ENCODE results near the gene ABCG8. TPM values are rescaled to one million over a fixed set of nuclear protein-coding genes. Genes with fewer than 3 reads are reported as not detected.
A peak's percentile ranks its signal among the peaks of the same experiment; 100 is the strongest.

The ABCG8 gene
- total and polyA plus RNA-seq, 4 donors = 1.9 TPM; not detected in 3

- intact Hi-C loops (cut with DNase I) = no loop called here
- WGBS, 2 donors = 73 to 77% methylated on average over 1 of the region's 1 CpG
Measured at GRCh38 chr2:43803113-43803512, 35.7 kb upstream of the ABCG8 start.

DNA sequence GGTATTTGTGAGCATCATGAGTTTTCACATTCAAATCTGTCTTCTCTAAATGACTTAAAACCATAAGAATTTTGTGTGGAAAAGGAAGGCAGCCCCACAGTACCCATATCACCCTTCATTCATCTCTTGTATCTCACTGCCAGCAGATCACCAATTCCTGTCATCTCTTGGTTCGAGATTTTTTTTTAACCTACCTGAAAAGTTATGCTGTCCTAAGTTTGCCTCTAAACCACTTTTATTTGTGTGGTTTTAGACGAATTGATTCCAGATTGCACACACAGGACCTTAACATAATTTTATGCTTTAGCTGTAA lies 32.1 kb upstream of the ABCG8 start:
- no peak overlapping the region for H3K4me3 ChIP-seq (ENCODE audit: low read length in 2 of 2)
- DNase-seq (no peak), ATAC-seq (ENCODE audit: low FRiP score) (no peak)
- intact Hi-C loops (cut with DNase I) = no loop called here
- H3K27me3 ChIP-seq (ENCODE audit: control insufficient read depth in 1 of 2, insufficient read depth in 2 of 2, low read length in 1 of 2) = no peaks in the 10 kb centered on the region
- H3K4me1 ChIP-seq (ENCODE audit: control insufficient read depth in 1 of 2, insufficient read depth in 2 of 2, low read length in 2 of 2) = no peaks in the 10 kb centered on the region
- 91 to 93% methylated on average over 2 of the region's 2 CpGs for WGBS, 2 donors
- no peak overlapping the region for H3K27ac ChIP-seq (ENCODE audit: low read depth in 1 of 2, low read length in 2 of 2)
- H3K9me3 ChIP-seq (ENCODE audit: control insufficient read depth, low read length) = no peaks in the 10 kb centered on the region
- peaks cover 2 to 10% of the 10 kb centered on the region in 2 donors for H3K36me3 ChIP-seq (ENCODE audit: control insufficient read depth in 1 of 2, insufficient read depth in 2 of 2, low read length in 1 of 2)

More at GRCh38 chr2:43803113-43803512, 35.7 kb upstream of the ABCG8 start:
- Histone ChIP-seq H3K27ac (ENCODE audit: low read depth in 1 of 2, low read length in 2 of 2) (no peak overlapping the region), H3K27me3 (ENCODE audit: control insufficient read depth in 1 of 2, insufficient read depth in 2 of 2, low read length in 1 of 2) (no peaks in the 10 kb centered on the region), H3K9me3 (ENCODE audit: control insufficient read depth, low read length) (no peaks in the 10 kb centered on the region), H3K4me3 (ENCODE audit: low read length in 2 of 2) (no peak overlapping the region), H3K36me3 (ENCODE audit: control insufficient read depth in 1 of 2, insufficient read depth in 2 of 2, low read length in 1 of 2) (peaks cover 0 to 3% of the 10 kb centered on the region in 2 donors), H3K4me1 (ENCODE audit: control insufficient read depth in 1 of 2, insufficient read depth in 2 of 2, low read length in 2 of 2) (no peaks in the 10 kb centered on the region)
- DNase-seq (no peak), ATAC-seq (ENCODE audit: low FRiP score) (no peak)

GRCh38 chr2:43810452-43810851 lies 28.3 kb upstream of the ABCG8 start:
- 34 to 35% methylated on average over 2 of the region's 2 CpGs for WGBS, 2 donors
- H3K4me1 ChIP-seq (ENCODE audit: control insufficient read depth in 1 of 2, insufficient read depth in 2 of 2, low read length in 2 of 2) = no peaks in the 10 kb centered on the region
- intact Hi-C loops (cut with DNase I) = no loop called here
- ATAC-seq (ENCODE audit: low FRiP score) = no peak
- no peaks in the 10 kb centered on the region for H3K27me3 ChIP-seq (ENCODE audit: control insufficient read depth in 1 of 2, insufficient read depth in 2 of 2, low read length in 1 of 2)
- DNase-seq = no peak
- H3K9me3 ChIP-seq (ENCODE audit: control insufficient read depth, low read length) = no peaks in the 10 kb centered on the region
- no peak overlapping the region for H3K27ac ChIP-seq (ENCODE audit: low read depth in 1 of 2, low read length in 2 of 2)
- no peak overlapping the region for H3K4me3 ChIP-seq (ENCODE audit: low read length in 2 of 2)
- H3K36me3 ChIP-seq (ENCODE audit: control insufficient read depth in 1 of 2, insufficient read depth in 2 of 2, low read length in 1 of 2) = peaks cover 2 to 7% of the 10 kb centered on the region in 2 donors

- no peak for ATAC-seq (ENCODE audit: low FRiP score)
- Histone ChIP-seq H3K4me1 (ENCODE audit: control insufficient read depth in 1 of 2, insufficient read depth in 2 of 2, low read length in 2 of 2) (no peaks in the 10 kb centered on the region), H3K27me3 (ENCODE audit: control insufficient read depth in 1 of 2, insufficient read depth in 2 of 2, low read length in 1 of 2) (no peaks in the 10 kb centered on the region), H3K4me3 (ENCODE audit: low read length in 2 of 2) (no peak overlapping the region), H3K36me3 (ENCODE audit: control insufficient read depth in 1 of 2, insufficient read depth in 2 of 2, low read length in 1 of 2) (peaks cover 2 to 7% of the 10 kb centered on the region in 2 donors), H3K27ac (ENCODE audit: low read depth in 1 of 2, low read length in 2 of 2) (no peak overlapping the region), H3K9me3 (ENCODE audit: control insufficient read depth, low read length) (no peaks in the 10 kb centered on the region)
- DNase-seq = no peak
- 38 to 40% methylated on average over 1 of the region's 1 CpG for WGBS, 2 donors
- intact Hi-C loops (cut with DNase I) = no loop called here
Measured at GRCh38 chr2:43810888-43811287, 27.9 kb upstream of the ABCG8 start.

DNA sequence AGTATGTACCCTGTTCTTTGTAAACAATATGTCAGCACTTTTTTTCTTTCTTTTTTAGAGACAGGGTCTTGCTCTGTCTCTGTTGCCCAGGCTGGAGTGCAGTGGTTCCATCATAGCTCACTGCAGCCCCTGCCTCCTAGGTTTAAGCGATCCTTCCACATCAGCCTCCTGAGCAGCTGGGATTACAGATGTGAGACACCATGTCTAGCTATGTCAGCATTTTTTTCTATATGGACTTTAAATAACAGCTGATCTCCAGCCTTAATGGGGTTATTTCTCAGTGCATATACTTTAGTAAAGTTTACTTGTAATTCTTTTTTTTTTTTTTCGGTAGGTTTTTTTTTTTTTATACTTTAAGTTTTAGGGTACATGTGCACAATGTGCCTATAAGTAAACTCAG lies 26.8 kb upstream of the ABCG8 start:
- no peaks in the 10 kb centered on the region for H3K4me1 ChIP-seq (ENCODE audit: control insufficient read depth in 1 of 2, insufficient read depth in 2 of 2, low read length in 2 of 2)
- DNase-seq (no peak), ATAC-seq (ENCODE audit: low FRiP score) (no peak)
- no peaks in the 10 kb centered on the region for H3K27me3 ChIP-seq (ENCODE audit: control insufficient read depth in 1 of 2, insufficient read depth in 2 of 2, low read length in 1 of 2)
- 79 to 81% methylated on average over 2 of the region's 2 CpGs for WGBS, 2 donors
- H3K27ac ChIP-seq (ENCODE audit: low read depth in 1 of 2, low read length in 2 of 2) = no peak overlapping the region
- intact Hi-C loops (cut with DNase I) = no loop called here
- H3K9me3 ChIP-seq (ENCODE audit: control insufficient read depth, low read length) = no peaks in the 10 kb centered on the region
- H3K36me3 ChIP-seq (ENCODE audit: control insufficient read depth in 1 of 2, insufficient read depth in 2 of 2, low read length in 1 of 2) = peaks cover 2 to 7% of the 10 kb centered on the region in 2 donors
- H3K4me3 ChIP-seq (ENCODE audit: low read length in 2 of 2) = no peak overlapping the region

DNA sequence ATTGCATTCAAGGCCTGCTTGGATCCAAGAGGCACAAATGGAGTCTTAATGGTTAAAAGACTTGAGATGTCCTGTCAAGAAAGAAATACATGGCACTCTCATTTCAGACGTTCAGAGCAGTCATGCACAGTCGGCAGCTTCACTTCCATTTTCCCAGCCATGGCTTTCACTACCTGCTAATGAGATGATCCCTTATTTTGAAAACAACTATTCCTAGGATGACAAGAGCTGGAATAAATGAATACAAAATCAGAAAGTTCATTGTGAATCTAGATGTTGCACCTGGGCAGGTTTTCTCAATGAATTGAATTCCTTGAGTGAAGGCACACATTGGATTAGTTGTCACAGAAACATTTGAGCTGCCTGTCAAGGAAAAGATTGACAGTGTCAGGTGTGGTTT lies 25.8 kb upstream of the ABCG8 start:
- 6 to 10% methylated on average over 2 of the region's 2 CpGs for WGBS, 2 donors
- Histone ChIP-seq H3K36me3 (ENCODE audit: control insufficient read depth in 1 of 2, insufficient read depth in 2 of 2, low read length in 1 of 2) (peaks cover 2 to 7% of the 10 kb centered on the region in 2 donors), H3K27me3 (ENCODE audit: control insufficient read depth in 1 of 2, insufficient read depth in 2 of 2, low read length in 1 of 2) (no peaks in the 10 kb centered on the region), H3K27ac (ENCODE audit: low read depth in 1 of 2, low read length in 2 of 2) (no peak overlapping the region), H3K4me3 (ENCODE audit: low read length in 2 of 2) (no peak overlapping the region), H3K4me1 (ENCODE audit: control insufficient read depth in 1 of 2, insufficient read depth in 2 of 2, low read length in 2 of 2) (no peaks in the 10 kb centered on the region), H3K9me3 (ENCODE audit: control insufficient read depth, low read length) (no peaks in the 10 kb centered on the region)
- ATAC-seq (ENCODE audit: low FRiP score) = no peak
- intact Hi-C loops (cut with DNase I) = no loop called here
- no peak for DNase-seq

DNA sequence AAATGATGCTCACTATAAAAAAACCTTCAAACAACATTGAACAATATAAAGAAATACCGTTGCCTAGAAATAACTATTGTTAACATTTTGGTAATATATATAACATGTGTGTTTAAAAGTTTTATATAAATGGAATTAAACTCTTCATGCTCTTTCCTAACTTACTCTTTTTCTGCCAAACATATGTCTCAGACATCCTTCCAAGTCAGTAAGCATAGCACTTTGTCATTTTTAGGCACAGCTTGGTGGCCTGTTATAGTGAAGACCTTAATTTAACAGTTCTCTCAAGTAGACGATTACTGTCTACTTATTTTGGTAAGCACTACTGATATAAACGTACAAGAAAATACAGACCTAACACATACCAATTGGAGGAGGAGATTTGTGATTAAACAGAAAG lies 24.1 kb upstream of the ABCG8 start:
- no peaks in the 10 kb centered on the region for H3K4me1 ChIP-seq (ENCODE audit: control insufficient read depth in 1 of 2, insufficient read depth in 2 of 2, low read length in 2 of 2)
- H3K4me3 ChIP-seq (ENCODE audit: low read length in 2 of 2) = no peak overlapping the region
- WGBS, 2 donors = 69 to 75% methylated on average over 3 of the region's 3 CpGs
- no peaks in the 10 kb centered on the region for H3K9me3 ChIP-seq (ENCODE audit: control insufficient read depth, low read length)
- H3K27me3 ChIP-seq (ENCODE audit: control insufficient read depth in 1 of 2, insufficient read depth in 2 of 2, low read length in 1 of 2) = no peaks in the 10 kb centered on the region
- H3K27ac ChIP-seq (ENCODE audit: low read depth in 1 of 2, low read length in 2 of 2) = no peak overlapping the region
- ATAC-seq (ENCODE audit: low FRiP score) = no peak
- no peak for DNase-seq
- H3K36me3 ChIP-seq (ENCODE audit: control insufficient read depth in 1 of 2, insufficient read depth in 2 of 2, low read length in 1 of 2) = no peaks in the 10 kb centered on the region
- intact Hi-C loops (cut with DNase I) = no loop called here

GRCh38 chr2:43818761-43819160 lies 20.0 kb upstream of the ABCG8 start:
- Histone ChIP-seq H3K36me3 (ENCODE audit: control insufficient read depth in 1 of 2, insufficient read depth in 2 of 2, low read length in 1 of 2) (no peaks in the 10 kb centered on the region), H3K9me3 (ENCODE audit: control insufficient read depth, low read length) (no peaks in the 10 kb centered on the region), H3K4me3 (ENCODE audit: low read length in 2 of 2) (no peak overlapping the region), H3K27me3 (ENCODE audit: control insufficient read depth in 1 of 2, insufficient read depth in 2 of 2, low read length in 1 of 2) (peaks cover 0 to 2% of the 10 kb centered on the region in 2 donors), H3K4me1 (ENCODE audit: control insufficient read depth in 1 of 2, insufficient read depth in 2 of 2, low read length in 2 of 2) (no peaks in the 10 kb centered on the region), H3K27ac (ENCODE audit: low read depth in 1 of 2, low read length in 2 of 2) (no peak overlapping the region)
- ATAC-seq (ENCODE audit: low FRiP score) (no peak), DNase-seq (peak in 1 of 2 donors; percentile 77)
- intact Hi-C loops (cut with DNase I) = no loop called here
- 64 to 71% methylated on average over 5 of the region's 5 CpGs for WGBS, 2 donors

DNA sequence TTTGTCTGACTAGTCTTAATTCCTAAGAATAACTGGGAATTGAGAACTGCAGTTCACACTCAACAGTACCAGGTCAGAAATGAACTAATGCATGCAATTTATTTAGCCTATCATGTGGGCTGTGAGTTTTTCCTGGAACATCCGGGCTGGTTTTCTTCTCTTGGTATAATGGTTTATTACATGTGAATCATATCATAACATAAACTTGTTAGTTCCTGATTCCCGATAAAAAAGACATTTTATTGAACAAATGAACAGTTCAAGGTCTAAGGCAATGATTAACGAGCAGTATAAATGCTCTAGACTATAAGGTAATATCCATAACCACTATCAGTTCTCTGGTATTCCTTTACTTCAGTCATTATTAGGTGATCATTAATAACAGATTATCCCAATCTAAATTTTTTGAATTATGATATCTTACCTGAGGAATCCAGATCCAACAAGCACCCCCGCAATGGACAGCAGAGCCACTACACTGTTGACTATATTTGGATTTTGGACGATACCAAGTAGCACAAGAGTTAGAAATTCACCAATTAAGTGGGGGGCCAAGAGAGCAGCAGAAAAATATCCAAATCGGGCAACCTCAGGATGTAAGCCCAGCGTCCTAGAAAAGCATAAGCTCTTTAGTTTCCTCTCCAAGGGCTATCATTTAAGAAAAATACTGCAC lies 19.1 kb upstream of the ABCG8 start:
- H3K27me3 ChIP-seq (ENCODE audit: control insufficient read depth in 1 of 2, insufficient read depth in 2 of 2, low read length in 1 of 2) = peaks cover 0 to 2% of the 10 kb centered on the region in 2 donors
- intact Hi-C loops (cut with DNase I) = no loop called here
- H3K9me3 ChIP-seq (ENCODE audit: control insufficient read depth, low read length) = no peaks in the 10 kb centered on the region
- no peaks in the 10 kb centered on the region for H3K4me1 ChIP-seq (ENCODE audit: control insufficient read depth in 1 of 2, insufficient read depth in 2 of 2, low read length in 2 of 2)
- DNase-seq (no peak), ATAC-seq (ENCODE audit: low FRiP score) (no peak)
- H3K27ac ChIP-seq (ENCODE audit: low read depth in 1 of 2, low read length in 2 of 2) = no peak overlapping the region
- WGBS, 2 donors = 78 to 79% methylated on average over 7 of the region's 7 CpGs
- no peaks in the 10 kb centered on the region for H3K36me3 ChIP-seq (ENCODE audit: control insufficient read depth in 1 of 2, insufficient read depth in 2 of 2, low read length in 1 of 2)
- no peak overlapping the region for H3K4me3 ChIP-seq (ENCODE audit: low read length in 2 of 2)

Measured in aorta (tissue), 5 donors.